IMR-90 (cell line): ENCODE measurements around the gene NFE2L1.

Experiments
- BHLHE40 ChIP-seq: fragments of 150-350 bp; IDR thresholded peaks from 2 replicates; pipeline ENCODE4 v1.6.1; 2016; ENCODE audit warnings: mild to moderate bottlenecking, low read depth, low read length
- CEBPB ChIP-seq: IDR thresholded peaks from 2 replicates; pipeline ENCODE4 v1.6.1; 2012; ENCODE audit warnings: low read depth, low read length, improper control_type of control experiment
- CTCF ChIP-seq: conservative IDR thresholded peaks from 2 replicates; pipeline ENCODE4 v1.5.1; 2012; ENCODE audit warnings: mild to moderate bottlenecking, low read depth, low read length, improper control_type of control experiment
- MAFK ChIP-seq: IDR thresholded peaks from 2 replicates; pipeline ENCODE4 v1.6.1; 2012; ENCODE audit warnings: low read depth, low read length, improper control_type of control experiment
- POLR2A ChIP-seq: IDR thresholded peaks from 2 replicates; pipeline ENCODE4 v1.6.1; 2012; ENCODE audit warnings: mild to moderate bottlenecking, low read depth, low read length
- USF2 ChIP-seq: fragments of 150-350 bp; IDR thresholded peaks from 2 replicates; pipeline ENCODE4 v1.6.1; 2017; ENCODE audit warnings: mild to moderate bottlenecking, antibody characterized with exemption, low read length, low read depth

DNA sequence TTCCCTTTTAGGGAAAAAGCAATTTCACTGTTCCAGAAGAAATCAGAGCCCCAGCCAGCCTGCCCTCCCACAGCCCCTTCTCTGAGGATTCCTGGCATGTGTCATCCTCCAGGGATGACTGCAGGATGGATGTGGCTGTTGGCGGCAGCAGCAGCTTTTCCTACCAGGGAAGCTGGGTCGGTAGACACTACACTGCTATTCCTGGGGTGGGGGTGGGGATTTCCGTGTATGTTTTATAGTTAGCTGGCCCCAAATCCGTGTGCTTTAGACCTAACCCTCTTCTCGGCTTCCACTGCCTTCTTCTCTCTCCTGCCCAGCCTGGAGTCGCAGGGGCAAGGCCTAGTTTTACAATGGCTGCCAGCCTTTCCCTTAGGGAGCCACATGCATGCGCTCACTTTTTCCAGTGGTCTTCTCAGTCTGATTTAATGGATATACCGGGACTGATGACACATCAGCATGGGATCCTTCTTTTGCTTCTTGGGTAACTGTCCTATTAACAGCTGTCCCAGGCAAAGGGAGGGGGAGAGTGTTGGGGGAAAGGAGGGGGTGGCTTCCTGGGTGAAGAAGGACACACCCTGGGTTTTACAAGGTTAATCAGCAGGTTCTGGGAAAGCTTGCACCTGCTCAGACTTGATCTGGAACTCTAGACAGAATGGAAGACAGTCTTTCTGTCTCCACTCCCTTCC, 2.7 kb upstream of the NFE2L1 start:
- TF ChIP-seq CTCF (no peak), POLR2A (no peak), CEBPB (no peak), USF2 (no peak), BHLHE40 (no peak), MAFK (no peak)
